GM21390 (cell line): Measurements from ENCODE around the gene BCR.
"Not testable (repeated sequence)": the region's sequence is repeated elsewhere in the genome, so short reads cannot be mapped to it uniquely, and the experiment has no call there.

Source experiments
- ATAC-seq: cut with Tn5 transposase; IDR thresholded peaks from one replicate; pipeline ENCODE4 v1.9.1; 2021; ENCODE audit not compliant: unreplicated experiment

BCR gene

GRCh38 chr22:23285734-23286133 is 105.4 kb downstream of the BCR start:
- no peak for ATAC-seq

- ATAC-seq: no peak
Observed at GRCh38 chr22:23286296-23286695, 106.0 kb downstream of the BCR start.

- ATAC-seq: no peak
Observed at GRCh38 chr22:23287136-23288095, 107.1 kb downstream of the BCR start.

GRCh38 chr22:23288301-23289129 is 108.2 kb downstream of the BCR start:
- no peak for ATAC-seq

GRCh38 chr22:23289130-23289503 is 108.8 kb downstream of the BCR start:
- ATAC-seq: no peak

- no peak for ATAC-seq
Observed at GRCh38 chr22:23289851-23290724, 109.8 kb downstream of the BCR start.

- no peak for ATAC-seq
Observed at GRCh38 chr22:23291806-23292452, 111.6 kb downstream of the BCR start.

GRCh38 chr22:23292453-23293350 is 112.4 kb downstream of the BCR start:
- ATAC-seq: no peak

- ATAC-seq: no peak
Observed at GRCh38 chr22:23293720-23294119, 113.4 kb downstream of the BCR start.

- no peak for ATAC-seq
Observed at GRCh38 chr22:23294221-23294620, 113.9 kb downstream of the BCR start.

- ATAC-seq: no peak
Observed at GRCh38 chr22:23300476-23300875, 120.2 kb downstream of the BCR start.

- ATAC-seq: no peak
Observed at GRCh38 chr22:23301591-23301990, 121.3 kb downstream of the BCR start.

- no peak for ATAC-seq
Observed at GRCh38 chr22:23302171-23303002, 122.1 kb downstream of the BCR start.

GRCh38 chr22:23305321-23305910 is 125.1 kb downstream of the BCR start:
- no peak for ATAC-seq

- no peak for ATAC-seq
Observed at GRCh38 chr22:23305922-23306374, 125.6 kb downstream of the BCR start.

GRCh38 chr22:23306438-23306921 is 126.2 kb downstream of the BCR start:
- ATAC-seq: no peak

GRCh38 chr22:23306926-23307325 is 126.6 kb downstream of the BCR start:
- ATAC-seq: no peak

GRCh38 chr22:23307511-23307910 is 127.2 kb downstream of the BCR start:
- ATAC-seq: not testable (repeated sequence)
